Testis (tissue), 2 donors: ENCODE data around the gene HNRNPDL.

ENCODE experiments used
- POLR2A ChIP-seq: fragments of 450-650 bp; IDR thresholded peaks from one replicate; pipeline ENCODE4 v1.6.1; 2017; ENCODE audit warnings: antibody characterized with exemption, mild to moderate bottlenecking, moderate library complexity
- TF ChIP-seq, protein P1 (sequence below), 3 experiments: fragments of 450-650 bp in 2 of 3; fragments of 200-600 bp in 1 of 3; sonication (generic) in 1 of 3; IDR thresholded peaks; one replicate each; pipeline ENCODE4 v1.5.1; 2016 to 2019; ENCODE audit warnings: antibody characterized with exemption in 3 of 3, mild to moderate bottlenecking in 2 of 3, moderate library complexity in 1 of 3

DNA sequence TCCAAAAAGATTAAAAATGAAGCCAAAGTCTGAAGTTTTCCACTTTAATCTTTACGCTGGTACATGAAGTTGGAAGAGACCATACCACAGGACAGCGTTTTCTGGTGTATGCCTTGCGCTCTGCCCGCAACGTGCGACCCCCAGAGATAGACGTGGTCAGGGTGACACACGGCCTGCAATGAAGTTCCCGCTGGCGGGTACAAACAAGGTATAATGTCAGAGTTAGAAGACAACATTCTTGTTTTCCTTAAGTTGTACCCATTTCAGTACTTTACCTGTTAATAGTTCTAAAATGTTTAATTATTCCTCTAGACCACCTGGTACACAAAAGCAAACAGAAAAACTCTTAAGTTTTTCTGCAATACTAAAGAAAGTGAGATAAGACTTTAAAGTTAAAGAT, 4.8 kb downstream of the HNRNPDL start:
- TF ChIP-seq, protein P1, sequence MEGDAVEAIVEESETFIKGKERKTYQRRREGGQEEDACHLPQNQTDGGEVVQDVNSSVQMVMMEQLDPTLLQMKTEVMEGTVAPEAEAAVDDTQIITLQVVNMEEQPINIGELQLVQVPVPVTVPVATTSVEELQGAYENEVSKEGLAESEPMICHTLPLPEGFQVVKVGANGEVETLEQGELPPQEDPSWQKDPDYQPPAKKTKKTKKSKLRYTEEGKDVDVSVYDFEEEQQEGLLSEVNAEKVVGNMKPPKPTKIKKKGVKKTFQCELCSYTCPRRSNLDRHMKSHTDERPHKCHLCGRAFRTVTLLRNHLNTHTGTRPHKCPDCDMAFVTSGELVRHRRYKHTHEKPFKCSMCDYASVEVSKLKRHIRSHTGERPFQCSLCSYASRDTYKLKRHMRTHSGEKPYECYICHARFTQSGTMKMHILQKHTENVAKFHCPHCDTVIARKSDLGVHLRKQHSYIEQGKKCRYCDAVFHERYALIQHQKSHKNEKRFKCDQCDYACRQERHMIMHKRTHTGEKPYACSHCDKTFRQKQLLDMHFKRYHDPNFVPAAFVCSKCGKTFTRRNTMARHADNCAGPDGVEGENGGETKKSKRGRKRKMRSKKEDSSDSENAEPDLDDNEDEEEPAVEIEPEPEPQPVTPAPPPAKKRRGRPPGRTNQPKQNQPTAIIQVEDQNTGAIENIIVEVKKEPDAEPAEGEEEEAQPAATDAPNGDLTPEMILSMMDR (IDR thresholded peaks at IDR 0.05) = no peak
- TF ChIP-seq POLR2A = no peak
